Stimulated activated CD4-positive, alpha-beta T cell treated with anti-CD3 and anti-CD28 coated beads, Interleukin-4, amount 100 ng/mL, for 1 hour (primary cell): Measurements from ENCODE around the gene POPDC3.
"Not testable (repeated sequence)": the region's sequence is repeated elsewhere in the genome, so short reads cannot be mapped to it uniquely, and the experiment has no call there.

Experiments
- DNase-seq: peaks from one replicate; pipeline ENCODE4 v3.0.0-alpha.2; 2020

POPDC3 gene, protein sequence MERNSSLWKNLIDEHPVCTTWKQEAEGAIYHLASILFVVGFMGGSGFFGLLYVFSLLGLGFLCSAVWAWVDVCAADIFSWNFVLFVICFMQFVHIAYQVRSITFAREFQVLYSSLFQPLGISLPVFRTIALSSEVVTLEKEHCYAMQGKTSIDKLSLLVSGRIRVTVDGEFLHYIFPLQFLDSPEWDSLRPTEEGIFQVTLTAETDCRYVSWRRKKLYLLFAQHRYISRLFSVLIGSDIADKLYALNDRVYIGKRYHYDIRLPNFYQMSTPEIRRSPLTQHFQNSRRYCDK

DNA sequence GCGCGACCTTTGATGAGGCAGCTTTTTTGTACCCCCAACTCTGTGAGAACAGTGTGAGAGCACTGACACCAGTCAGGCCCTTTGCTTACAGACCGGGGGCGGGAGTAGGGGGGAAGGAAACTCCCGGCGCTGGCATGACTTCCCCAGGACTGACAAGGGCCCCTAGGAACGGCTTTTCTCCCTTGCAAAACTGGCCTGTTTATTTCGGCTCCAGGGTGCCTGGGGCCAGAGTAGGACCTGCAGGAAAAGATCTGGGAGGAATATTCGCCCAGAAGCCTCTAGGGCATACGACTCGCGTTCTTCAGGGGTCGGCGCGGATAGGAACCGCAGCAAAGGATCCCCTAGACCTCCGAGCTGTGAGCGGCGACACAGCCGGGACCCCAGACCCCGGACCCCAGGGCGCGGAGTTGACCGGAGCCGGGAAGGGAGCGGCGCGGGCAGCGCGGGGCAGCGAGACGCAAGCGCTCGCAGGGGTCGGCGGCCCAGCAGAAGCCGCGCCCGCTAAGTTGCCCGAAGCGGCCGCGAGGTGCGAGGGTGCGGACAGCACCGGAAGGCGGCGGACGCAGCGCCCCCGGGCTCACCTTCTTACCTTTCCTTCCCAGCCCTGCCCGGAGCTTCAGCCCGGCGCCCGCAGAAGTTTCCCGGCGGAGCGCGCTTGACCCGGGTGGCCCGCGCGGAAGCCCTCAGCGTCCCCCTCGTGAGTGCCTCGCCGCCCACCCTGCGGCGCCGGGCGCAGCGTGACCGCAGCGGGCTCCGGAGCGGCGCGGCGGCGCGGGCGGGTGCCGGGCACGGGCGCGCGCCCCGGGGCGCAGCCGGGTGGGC, at the start of gene POPDC3:
Gene POPDC3 (minus strand): TSS at position 771 of the 822 bp plus-strand sequence. CDS start 18,105 bp downstream, outside the sequence.
- no peak for DNase-seq

GRCh38 chr6:105227295-105227767, 47.5 kb upstream of the POPDC3 start:
- DNase-seq: no peak

GRCh38 chr6:105226598-105227294, 46.9 kb upstream of the POPDC3 start:
- DNase-seq: no peak

GRCh38 chr6:105223242-105223641, 43.4 kb upstream of the POPDC3 start:
- no peak for DNase-seq

DNA sequence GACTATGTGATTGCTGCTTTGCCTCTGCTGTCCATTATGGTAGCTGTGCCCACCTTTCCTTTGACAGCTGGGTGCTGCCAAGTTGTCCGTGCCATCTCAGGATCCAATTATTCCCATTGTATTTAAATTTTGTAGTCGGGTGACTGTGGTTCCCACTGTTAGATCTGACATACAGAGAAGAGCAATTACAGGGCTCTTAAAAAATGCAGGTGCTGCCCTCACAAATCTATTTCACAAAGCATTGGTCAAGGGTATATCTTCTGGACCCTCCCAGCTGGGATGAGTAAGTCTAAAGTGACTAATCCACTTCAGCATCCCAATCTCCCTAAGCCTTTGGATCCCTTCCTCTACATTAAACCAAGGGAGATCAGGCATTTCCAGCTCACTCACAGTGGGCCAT, 41.4 kb upstream of the POPDC3 start:
- DNase-seq: not testable (repeated sequence)

DNA sequence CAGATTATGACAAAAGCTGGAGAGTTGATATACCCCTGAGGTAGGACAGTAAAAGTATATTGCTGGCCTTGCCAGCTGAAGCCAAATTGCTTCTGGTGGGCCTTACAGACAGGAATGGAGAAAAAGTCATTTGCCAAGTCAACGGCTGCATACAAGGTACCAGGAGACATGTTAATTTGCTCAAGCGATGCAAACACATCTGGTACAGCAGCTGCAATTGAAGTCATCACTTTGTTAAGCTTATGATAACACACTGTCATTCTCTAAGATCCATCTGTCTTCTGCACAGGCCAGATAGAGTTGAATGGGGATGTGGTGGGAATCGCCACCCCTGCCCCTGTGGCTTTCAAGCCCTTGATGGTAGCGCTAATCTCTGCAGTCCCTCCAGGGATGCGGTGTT, 40.4 kb upstream of the POPDC3 start:
- DNase-seq: no peak

- not testable (repeated sequence) for DNase-seq
These were observed 39.4 kb upstream of the POPDC3 start for GRCh38 chr6:105219218-105219617.

DNA sequence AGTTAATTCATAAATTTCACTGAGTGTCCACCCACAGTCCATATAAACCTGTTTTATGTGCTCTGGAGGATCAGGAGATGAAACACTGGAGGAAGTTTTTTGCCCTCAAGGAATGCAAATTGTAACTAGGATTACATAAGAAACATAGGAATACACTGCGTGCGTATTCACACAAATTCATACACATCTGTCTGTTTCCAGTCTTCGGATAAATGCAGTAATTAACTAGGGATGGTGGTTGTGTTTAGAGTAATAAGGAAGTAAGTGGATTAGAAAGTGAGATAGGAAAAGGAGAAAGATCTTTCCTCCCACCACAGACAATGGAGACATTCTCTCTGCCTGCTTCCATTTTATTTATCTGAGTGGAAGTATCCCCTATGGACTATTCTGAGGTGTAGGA, 35.7 kb upstream of the POPDC3 start:
- no peak for DNase-seq

GRCh38 chr6:105214668-105215067, 34.9 kb upstream of the POPDC3 start:
- DNase-seq: no peak

GRCh38 chr6:105213272-105213671, 33.5 kb upstream of the POPDC3 start:
- no peak for DNase-seq

GRCh38 chr6:105212587-105212986, 32.8 kb upstream of the POPDC3 start:
- no peak for DNase-seq

DNA sequence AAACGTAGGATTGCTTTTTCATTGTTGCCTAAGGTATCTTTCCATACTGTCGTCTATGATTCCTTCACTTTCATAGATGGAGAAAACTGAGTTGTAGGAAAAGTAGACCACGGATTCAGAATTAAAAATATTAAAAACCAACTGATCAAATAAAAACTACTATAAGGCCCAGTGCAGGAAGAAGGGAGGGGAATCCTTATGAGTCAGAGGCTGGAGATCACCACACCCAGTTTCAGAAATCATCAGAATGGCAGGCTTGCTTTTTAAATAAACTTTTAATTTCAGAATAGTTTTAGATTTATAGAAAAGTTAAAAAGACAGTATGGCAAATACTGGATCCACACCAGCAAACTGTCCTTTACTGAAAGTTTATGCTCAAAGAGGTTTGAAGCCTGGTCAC, 32.0 kb upstream of the POPDC3 start:
- no peak for DNase-seq

DNA sequence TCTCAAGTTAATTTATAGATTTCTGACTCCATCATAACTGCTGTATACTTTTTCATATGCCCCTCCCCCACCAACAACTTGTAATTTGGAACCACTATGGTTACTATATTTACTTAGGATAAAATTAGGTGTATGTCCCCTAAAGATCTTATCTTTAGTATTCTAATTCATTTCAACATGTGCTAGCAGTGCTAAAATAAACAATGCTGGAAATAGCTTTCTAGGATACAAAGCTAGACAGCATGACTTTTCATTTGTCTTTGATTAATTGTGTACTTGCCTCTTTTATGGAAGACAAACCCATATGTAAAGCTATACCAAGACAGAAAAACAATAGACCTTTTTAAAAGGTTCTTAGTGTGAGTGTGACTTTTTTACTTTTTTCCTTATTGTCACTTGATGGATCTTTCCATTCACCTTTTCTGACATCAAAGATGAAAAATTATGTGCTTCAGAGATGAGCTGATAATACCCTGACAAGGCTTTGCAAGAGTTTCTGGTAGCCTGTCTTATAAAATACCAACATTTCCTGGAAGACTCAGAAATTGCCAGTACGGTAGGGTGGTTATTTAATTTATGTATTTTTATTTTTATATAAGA, 31.2 kb upstream of the POPDC3 start:
- DNase-seq: no peak

DNA sequence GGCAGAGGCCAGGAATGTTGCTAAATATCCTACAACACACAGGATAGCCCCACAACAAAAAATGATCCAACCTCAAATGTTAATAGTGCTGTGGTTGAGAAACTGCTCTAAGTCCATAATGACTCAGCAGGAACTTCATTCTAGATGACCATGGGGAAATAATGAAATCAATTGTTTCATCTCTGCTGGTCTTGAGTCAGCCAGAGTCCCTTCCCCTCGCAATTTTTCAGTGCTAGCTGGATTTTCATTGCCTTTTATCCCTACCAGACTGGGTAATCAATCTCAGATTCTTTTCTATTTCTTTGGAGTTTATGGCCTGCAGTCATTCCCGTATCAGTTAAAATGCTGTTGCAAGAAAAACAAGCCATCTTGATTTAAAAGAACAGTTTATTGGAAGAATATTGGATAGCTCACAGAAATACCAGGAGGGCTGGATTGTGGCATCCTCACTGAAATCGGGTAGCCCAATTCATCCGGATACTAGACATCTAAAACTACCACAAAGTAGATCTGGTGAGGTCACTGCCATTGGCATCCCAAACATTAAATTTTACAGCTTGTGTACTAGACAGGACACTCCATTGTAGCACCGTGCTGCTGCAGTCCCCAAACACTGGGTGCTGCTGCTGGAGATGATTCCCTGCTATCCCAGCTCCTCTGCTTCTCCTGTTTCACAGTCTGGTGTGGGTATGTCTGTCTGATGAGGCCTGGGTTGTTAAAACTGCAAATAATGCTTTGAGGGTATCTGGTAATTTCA, 30.3 kb upstream of the POPDC3 start:
- DNase-seq: no peak

- DNase-seq: no peak
These were observed 27.9 kb upstream of the POPDC3 start for GRCh38 chr6:105207524-105208269.

GRCh38 chr6:105204768-105205167, 25.0 kb upstream of the POPDC3 start:
- no peak for DNase-seq

DNA sequence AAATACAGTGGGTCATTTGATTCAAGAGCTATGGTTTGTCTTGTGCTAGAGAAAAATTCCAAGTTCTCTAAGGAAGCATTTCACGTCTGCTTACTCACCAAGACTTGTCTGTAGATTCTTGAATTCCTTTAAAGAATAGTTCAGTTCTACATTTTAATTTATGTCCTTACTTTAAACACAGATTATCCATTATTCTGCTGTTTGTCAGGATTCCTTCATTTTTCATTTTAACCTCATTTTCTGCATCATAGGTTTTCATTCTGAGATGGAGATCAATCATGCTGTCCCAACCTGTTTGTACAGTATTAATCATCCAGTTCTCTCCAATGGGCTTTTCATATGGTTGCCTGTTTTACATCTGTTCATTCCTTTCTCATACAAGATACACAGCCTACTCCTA, 24.5 kb upstream of the POPDC3 start:
- no peak for DNase-seq

- no peak for DNase-seq
These were observed 22.7 kb upstream of the POPDC3 start for GRCh38 chr6:105202486-105202885.

- no peak for DNase-seq
These were observed 20.4 kb upstream of the POPDC3 start for GRCh38 chr6:105200133-105200730.

- DNase-seq: no peak
These were observed 19.9 kb upstream of the POPDC3 start for GRCh38 chr6:105199711-105200110.

DNA sequence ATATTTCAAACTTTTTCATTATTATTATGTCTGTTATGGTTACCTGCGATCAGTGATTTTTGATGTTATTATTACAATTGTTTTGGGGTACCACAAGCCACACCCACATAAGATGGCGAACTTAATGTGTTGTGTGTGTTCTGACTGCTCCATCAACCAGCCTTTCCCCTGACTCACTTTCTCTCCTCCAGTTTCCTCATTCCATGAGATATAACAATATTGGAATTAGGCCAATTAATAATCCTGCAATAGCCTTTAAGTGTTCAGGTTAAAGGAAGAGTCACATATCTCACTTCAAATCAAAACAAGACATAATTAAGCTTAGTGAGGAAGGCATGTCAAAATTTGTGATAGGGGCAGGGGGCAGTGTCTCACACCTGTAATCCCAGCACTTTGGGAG, 16.3 kb upstream of the POPDC3 start:
- DNase-seq: no peak
